HepG2 (cell line): Measurements from ENCODE around the gene CGB5. TPM values are rescaled to one million over a fixed set of nuclear protein-coding genes. Genes with fewer than 3 reads are reported as not detected.

Experiments
- ATAC-seq: fragments of 200-7000 bp; cut with Tn5 transposase; 3 replicates; pipeline ENCODE4 v1.9.1; 2020; ENCODE audit warnings: mild to moderate bottlenecking, moderate library complexity
- BruUV-seq: library from RNA; stranded (reverse); fragments of 400-500 nt; replicated peaks from 2 replicates; lab custom pipeline; 2021; lab: Mats Ljungman, UMichigan
- CTCF ChIA-PET: fragments of 300-600 bp; formaldehyde crosslinking; extraction: SDS; loops from one replicate; lab custom pipeline; 2021; ENCODE audit warnings: low total read pairs, inconsistent platforms, low intra/inter-chr PET ratio; lab: Yijun Ruan, JAX
- POLR2A ChIA-PET: fragments of 350-600 bp; sonication (Branson Sonifier 250); formaldehyde crosslinking; loops from one replicate; lab custom pipeline; 2020; ENCODE audit warnings: antibody characterized with exemption, inconsistent platforms; lab: Yijun Ruan, JAX
- DNase-seq: peaks from one replicate; pipeline ENCODE4 v3.0.0-alpha.2; 2015; ENCODE audit warnings: low spot score
- FAIRE-seq: peaks from 3 replicates; lab custom pipeline; 2011; peaks lifted over from hg19 to GRCh38; lab: Jason Lieb, UNC
- H2AFZ ChIP-seq: one replicate; pipeline ENCODE4 v1.6.1; 2011; ENCODE audit warnings: low read length, inconsistent platforms
- H3K27ac ChIP-seq: fragments of 300-600 bp; 3 replicates; pipeline ENCODE4 v1.8.0; 2011; ENCODE audit warnings: mixed run types, mild to moderate bottlenecking, mixed read lengths, low read length, inconsistent platforms; ENCODE audit not compliant: insufficient read depth; ENCODE audit errors: extremely low read length
- H3K27me3 ChIP-seq, 2 experiments: fragments of 200-600 bp in 1 of 2; 2 replicates in 1 of 2; 3 replicates in 1 of 2; pipeline versions ENCODE4 v1.6.0 to v1.8.0; 2011; ENCODE audit warnings: low read length in 2 of 2, mild to moderate bottlenecking in 2 of 2, moderate library complexity in 2 of 2, inconsistent platforms in 1 of 2; ENCODE audit not compliant: insufficient read depth in 2 of 2, control insufficient read depth in 1 of 2
- H3K36me3 ChIP-seq, 2 experiments: fragments of 200-600 bp in 1 of 2; replicated peaks in 1 of 2; 2 replicates in 1 of 2; 3 replicates in 1 of 2; pipeline versions ENCODE4 v1.5.1 to v1.8.0; 2011; ENCODE audit warnings: low read length in 2 of 2, inconsistent platforms in 1 of 2; ENCODE audit not compliant: insufficient read depth in 2 of 2, control insufficient read depth in 1 of 2
- H3K4me1 ChIP-seq: 2 replicates; pipeline ENCODE4 v1.5.1; 2012; ENCODE audit warnings: low read length, inconsistent platforms; ENCODE audit not compliant: insufficient read depth
- H3K4me2 ChIP-seq: 2 replicates; pipeline ENCODE4 v1.6.0; 2011; ENCODE audit warnings: low read depth, low read length, inconsistent platforms
- H3K4me3 ChIP-seq, 3 experiments: fragments of 200-600 bp in 1 of 3; sonication (generic), shearing (Covaris generic) in 1 of 3; replicated peaks in 1 of 3; 2 replicates each; pipeline ENCODE4 v1.5.1; 2011 to 2016; ENCODE audit warnings: low read length in 3 of 3, inconsistent platforms in 2 of 3, low read depth in 2 of 3, mild to moderate bottlenecking in 2 of 3, control low read depth in 1 of 3, mixed read lengths in 1 of 3; ENCODE audit not compliant: insufficient read depth in 1 of 3
- H3K79me2 ChIP-seq: one replicate; pipeline ENCODE4 v1.6.1; 2011; ENCODE audit warnings: low read length, inconsistent platforms; ENCODE audit not compliant: insufficient read depth
- H3K9ac ChIP-seq: 2 replicates; pipeline ENCODE4 v1.6.0; 2011; ENCODE audit warnings: mild to moderate bottlenecking, low read depth, low read length, inconsistent platforms; ENCODE audit not compliant: insufficient read depth
- H3K9me3 ChIP-seq: 2 replicates; pipeline ENCODE4 v1.5.1; 2012; ENCODE audit warnings: mild to moderate bottlenecking, low read length
- H4K20me1 ChIP-seq: 2 replicates; pipeline ENCODE4 v1.6.0; 2011; ENCODE audit warnings: inconsistent platforms, mild to moderate bottlenecking, low read length, moderate library complexity; ENCODE audit not compliant: insufficient read depth
- ARHGAP35 ChIP-seq: sonication (generic); formaldehyde crosslinking; IDR thresholded peaks from 2 replicates; pipeline ENCODE4 v1.9.0; 2022; ENCODE audit warnings: mild to moderate bottlenecking, inconsistent platforms, moderate library complexity, missing genetic modification reagents, borderline replicate concordance
- ARNT2 ChIP-seq: sonication (generic); formaldehyde crosslinking; IDR thresholded peaks from 2 replicates; pipeline ENCODE4 v1.8.0; 2022; ENCODE audit warnings: mild to moderate bottlenecking, low read depth, missing genetic modification reagents, moderate library complexity
- EP300 ChIP-seq, 3 experiments: sonication (generic) in 1 of 3; formaldehyde crosslinking in 1 of 3; IDR thresholded peaks; 2 replicates each; pipeline versions ENCODE4 v1.5.1 to v1.6.1; 2011 to 2020; ENCODE audit warnings: low read depth in 2 of 3, low read length in 2 of 3, borderline replicate concordance in 1 of 3, improper control_type of control experiment in 1 of 3, mild to moderate bottlenecking in 1 of 3, missing genetic modification reagents in 1 of 3, moderate library complexity in 1 of 3
- KLF16 ChIP-seq, 2 experiments: sonication (generic) in 1 of 2; formaldehyde crosslinking in 1 of 2; IDR thresholded peaks; 2 replicates each; pipeline versions ENCODE4 v1.6.1 to v1.8.0; 2016 to 2023; ENCODE audit warnings: missing genetic modification reagents in 2 of 2, missing compliant biosample characterization in 1 of 2
- KLF6 ChIP-seq: IDR thresholded peaks from 2 replicates; pipeline ENCODE4 v1.8.0; 2016; ENCODE audit warnings: missing biosample characterization, missing genetic modification reagents
- NR2F1 ChIP-seq, 2 experiments: fragments of 450-650 bp in 1 of 2; formaldehyde crosslinking in 1 of 2; IDR thresholded peaks; 2 replicates each; pipeline versions ENCODE4 v1.5.0 to v1.6.1; 2016 to 2020; ENCODE audit warnings: mild to moderate bottlenecking in 1 of 2, missing compliant biosample characterization in 1 of 2, missing genetic modification reagents in 1 of 2, moderate library complexity in 1 of 2
- PCBP1 ChIP-seq: fragments of 200-400 bp; formaldehyde crosslinking; IDR thresholded peaks from 2 replicates; pipeline ENCODE4 v1.6.1; 2017; ENCODE audit warnings: mild to moderate bottlenecking, low read depth, low read length, borderline replicate concordance
- RBM22 ChIP-seq: fragments of 200-400 bp; formaldehyde crosslinking; optimal IDR thresholded peaks from 2 replicates; pipeline ENCODE3; 2017; ENCODE audit warnings: mild to moderate bottlenecking, low read length, moderate library complexity
- STAG1 ChIP-seq: sonication (generic); formaldehyde crosslinking; IDR thresholded peaks from 2 replicates; pipeline ENCODE4 v1.4.0; 2020; ENCODE audit warnings: missing genetic modification reagents
- ZFAT ChIP-seq: sonication (generic); formaldehyde crosslinking; conservative IDR thresholded peaks from 2 replicates; pipeline ENCODE4 v1.8.1; 2023; ENCODE audit warnings: missing genetic modification reagents, inconsistent platforms
- ZNF160 ChIP-seq: sonication (generic); formaldehyde crosslinking; IDR thresholded peaks from 2 replicates; pipeline ENCODE4 v1.8.0; 2022; ENCODE audit warnings: mild to moderate bottlenecking, inconsistent platforms, missing genetic modification reagents
- ZNF282 ChIP-seq: fragments of 450-650 bp; IDR thresholded peaks from 2 replicates; pipeline ENCODE4 v1.6.1; 2018; ENCODE audit not compliant: partially characterized antibody
- WGBS: methylation state at CpG from one replicate; pipeline ENCODE4 v1.1.6; 2017; ENCODE audit warnings: low lambda C conversion rate; 5-methylcytosine and 5-hydroxymethylcytosine counted together
- in situ Hi-C: cut with HindIII; loops from 2 replicates; pipeline ENCODE4 v1.10.0; 2017; ENCODE audit warnings: low pct_unique_long_range_greater_than_20kb; ENCODE audit not compliant: extremely low pct_ligation_motif_present
- intact Hi-C: fragments of 100-400 bp; cut with micrococcal nuclease; formaldehyde crosslinking; loops from one replicate; pipeline ENCODE4 v1.10.0; 2022; ENCODE audit not compliant: unreplicated experiment
- polyA plus RNA-seq, 8 experiments: library from polyadenylated mRNA; depleted of rRNA in 3 of 8; stranded (reverse) in 7 of 8; unstranded in 1 of 8; fragments of >200 nt; fragmentation: Illumina TruSeq in 4 of 8; extraction: Trizol in 4 of 8; gene quantifications; 2 replicates each; pipeline versions ENCODE4 v1.2.1 to v1.2.3, GENCODE V29; 2011 to 2016; ENCODE audit warnings: low read depth in 4 of 8, missing spikeins in 1 of 8, mixed read lengths in 1 of 8; ENCODE audit not compliant: insufficient read depth in 1 of 8
- total RNA-seq, 5 experiments: library from RNA; depleted of rRNA; stranded (reverse); fragments of >200 nt; fragmentation: Illumina TruSeq; extraction: Trizol; gene quantifications; 2 replicates each; pipeline ENCODE4 v1.2.3, GENCODE V29; 2016; ENCODE audit warnings: low read depth in 1 of 5
- TF ChIP-seq, protein P1 (sequence below): sonication (generic); formaldehyde crosslinking; IDR thresholded peaks from 2 replicates; pipeline ENCODE4 v1.8.0; 2022; ENCODE audit warnings: mild to moderate bottlenecking, missing genetic modification reagents
- TF ChIP-seq, protein P2 (sequence below): sonication (generic); formaldehyde crosslinking; IDR thresholded peaks from 2 replicates; pipeline ENCODE4 v1.9.0; 2021; ENCODE audit warnings: missing genetic modification reagents, borderline replicate concordance
- TF ChIP-seq, protein P3 (sequence below): sonication (generic); formaldehyde crosslinking; IDR thresholded peaks from 2 replicates; pipeline ENCODE4 v1.5.0; 2020; ENCODE audit warnings: mild to moderate bottlenecking, low read depth, missing genetic modification reagents, borderline replicate concordance
- TF ChIP-seq, protein P4 (sequence below): sonication (generic); formaldehyde crosslinking; IDR thresholded peaks from 2 replicates; pipeline ENCODE4 v1.4.0; 2020; ENCODE audit warnings: mild to moderate bottlenecking, missing genetic modification reagents

CGB5 gene
- total and polyA plus RNA-seq, 2 of the 13 experiments (the other 11 are each of a cell fraction or from before 2014, with no cell fraction given): not detected

DNA sequence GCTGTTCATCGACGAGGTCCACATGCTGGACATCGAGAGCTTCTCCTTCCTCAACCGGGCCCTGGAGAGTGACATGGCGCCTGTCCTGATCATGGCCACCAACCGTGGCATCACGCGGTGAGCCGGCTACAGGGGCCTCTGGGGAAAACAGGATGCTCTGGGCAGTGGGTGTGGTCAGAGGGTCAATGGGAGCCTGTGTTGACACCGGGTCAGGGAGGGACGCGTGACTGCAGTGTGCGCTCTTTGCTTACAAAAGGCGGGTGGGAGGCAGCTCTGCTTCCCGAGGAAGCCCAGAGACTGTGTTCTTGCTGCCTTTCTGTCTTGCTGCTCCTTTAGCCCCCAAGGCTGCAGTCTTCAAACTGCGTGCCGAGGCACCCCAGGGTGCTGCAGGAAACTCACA is 32.5 kb upstream of the CGB5 start:
- Histone ChIP-seq H2AFZ (no peak overlapping the region), H3K27ac (no peak overlapping the region), H3K4me2 (no peak overlapping the region), H3K36me3 (peaks cover 18 to 64% of the 10 kb centered on the region in 2 experiments; a peak in 4 of 5 replicates), H3K9me3 (no peaks in the 10 kb centered on the region), H3K27me3 (no peaks in the 10 kb centered on the region), H3K4me1 (no peaks in the 10 kb centered on the region), H4K20me1 (no peaks in the 10 kb centered on the region), H3K4me3 (no peak overlapping the region), H3K9ac (no peak overlapping the region), H3K79me2 (no peaks in the 10 kb centered on the region)
- POLR2A ChIA-PET: no interaction called here
- intact Hi-C loops: no loop called here
- TF ChIP-seq RBM22: no peak
- TF ChIP-seq, protein P1, sequence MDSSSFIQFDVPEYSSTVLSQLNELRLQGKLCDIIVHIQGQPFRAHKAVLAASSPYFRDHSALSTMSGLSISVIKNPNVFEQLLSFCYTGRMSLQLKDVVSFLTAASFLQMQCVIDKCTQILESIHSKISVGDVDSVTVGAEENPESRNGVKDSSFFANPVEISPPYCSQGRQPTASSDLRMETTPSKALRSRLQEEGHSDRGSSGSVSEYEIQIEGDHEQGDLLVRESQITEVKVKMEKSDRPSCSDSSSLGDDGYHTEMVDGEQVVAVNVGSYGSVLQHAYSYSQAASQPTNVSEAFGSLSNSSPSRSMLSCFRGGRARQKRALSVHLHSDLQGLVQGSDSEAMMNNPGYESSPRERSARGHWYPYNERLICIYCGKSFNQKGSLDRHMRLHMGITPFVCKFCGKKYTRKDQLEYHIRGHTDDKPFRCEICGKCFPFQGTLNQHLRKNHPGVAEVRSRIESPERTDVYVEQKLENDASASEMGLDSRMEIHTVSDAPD (CRISPR knock-in tag): no peak
- TF ChIP-seq ZNF282: no peak
- TF ChIP-seq, protein P2, sequence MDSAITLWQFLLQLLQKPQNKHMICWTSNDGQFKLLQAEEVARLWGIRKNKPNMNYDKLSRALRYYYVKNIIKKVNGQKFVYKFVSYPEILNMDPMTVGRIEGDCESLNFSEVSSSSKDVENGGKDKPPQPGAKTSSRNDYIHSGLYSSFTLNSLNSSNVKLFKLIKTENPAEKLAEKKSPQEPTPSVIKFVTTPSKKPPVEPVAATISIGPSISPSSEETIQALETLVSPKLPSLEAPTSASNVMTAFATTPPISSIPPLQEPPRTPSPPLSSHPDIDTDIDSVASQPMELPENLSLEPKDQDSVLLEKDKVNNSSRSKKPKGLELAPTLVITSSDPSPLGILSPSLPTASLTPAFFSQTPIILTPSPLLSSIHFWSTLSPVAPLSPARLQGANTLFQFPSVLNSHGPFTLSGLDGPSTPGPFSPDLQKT (CRISPR knock-in tag): no peak
- TF ChIP-seq KLF16 (CRISPR knock-in tag; IDR thresholded peaks at IDR 0.05): no peak
- no peak for TF ChIP-seq ZFAT (CRISPR knock-in tag)
- TF ChIP-seq, protein P3, sequence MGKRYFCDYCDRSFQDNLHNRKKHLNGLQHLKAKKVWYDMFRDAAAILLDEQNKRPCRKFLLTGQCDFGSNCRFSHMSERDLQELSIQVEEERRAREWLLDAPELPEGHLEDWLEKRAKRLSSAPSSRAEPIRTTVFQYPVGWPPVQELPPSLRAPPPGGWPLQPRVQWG (CRISPR knock-in tag): no peak
- TF ChIP-seq PCBP1: no peak
- no peak for TF ChIP-seq KLF6 (CRISPR knock-in tag)
- no peak for TF ChIP-seq ARHGAP35 (CRISPR knock-in tag)
- TF ChIP-seq ZNF160 (CRISPR knock-in tag): no peak
- TF ChIP-seq STAG1 (CRISPR knock-in tag): no peak
- no peak for TF ChIP-seq EP300 (IDR thresholded peaks at IDR 0.05; ENCODE audit: low read depth in 2 of 2, low read length in 2 of 2)
- no peak for TF ChIP-seq EP300 (CRISPR knock-in tag; IDR thresholded peaks at IDR 0.05; ENCODE audit: borderline replicate concordance)
- no peak for TF ChIP-seq NR2F1 (CRISPR knock-in tag; IDR thresholded peaks at IDR 0.05)
- TF ChIP-seq, protein P4, sequence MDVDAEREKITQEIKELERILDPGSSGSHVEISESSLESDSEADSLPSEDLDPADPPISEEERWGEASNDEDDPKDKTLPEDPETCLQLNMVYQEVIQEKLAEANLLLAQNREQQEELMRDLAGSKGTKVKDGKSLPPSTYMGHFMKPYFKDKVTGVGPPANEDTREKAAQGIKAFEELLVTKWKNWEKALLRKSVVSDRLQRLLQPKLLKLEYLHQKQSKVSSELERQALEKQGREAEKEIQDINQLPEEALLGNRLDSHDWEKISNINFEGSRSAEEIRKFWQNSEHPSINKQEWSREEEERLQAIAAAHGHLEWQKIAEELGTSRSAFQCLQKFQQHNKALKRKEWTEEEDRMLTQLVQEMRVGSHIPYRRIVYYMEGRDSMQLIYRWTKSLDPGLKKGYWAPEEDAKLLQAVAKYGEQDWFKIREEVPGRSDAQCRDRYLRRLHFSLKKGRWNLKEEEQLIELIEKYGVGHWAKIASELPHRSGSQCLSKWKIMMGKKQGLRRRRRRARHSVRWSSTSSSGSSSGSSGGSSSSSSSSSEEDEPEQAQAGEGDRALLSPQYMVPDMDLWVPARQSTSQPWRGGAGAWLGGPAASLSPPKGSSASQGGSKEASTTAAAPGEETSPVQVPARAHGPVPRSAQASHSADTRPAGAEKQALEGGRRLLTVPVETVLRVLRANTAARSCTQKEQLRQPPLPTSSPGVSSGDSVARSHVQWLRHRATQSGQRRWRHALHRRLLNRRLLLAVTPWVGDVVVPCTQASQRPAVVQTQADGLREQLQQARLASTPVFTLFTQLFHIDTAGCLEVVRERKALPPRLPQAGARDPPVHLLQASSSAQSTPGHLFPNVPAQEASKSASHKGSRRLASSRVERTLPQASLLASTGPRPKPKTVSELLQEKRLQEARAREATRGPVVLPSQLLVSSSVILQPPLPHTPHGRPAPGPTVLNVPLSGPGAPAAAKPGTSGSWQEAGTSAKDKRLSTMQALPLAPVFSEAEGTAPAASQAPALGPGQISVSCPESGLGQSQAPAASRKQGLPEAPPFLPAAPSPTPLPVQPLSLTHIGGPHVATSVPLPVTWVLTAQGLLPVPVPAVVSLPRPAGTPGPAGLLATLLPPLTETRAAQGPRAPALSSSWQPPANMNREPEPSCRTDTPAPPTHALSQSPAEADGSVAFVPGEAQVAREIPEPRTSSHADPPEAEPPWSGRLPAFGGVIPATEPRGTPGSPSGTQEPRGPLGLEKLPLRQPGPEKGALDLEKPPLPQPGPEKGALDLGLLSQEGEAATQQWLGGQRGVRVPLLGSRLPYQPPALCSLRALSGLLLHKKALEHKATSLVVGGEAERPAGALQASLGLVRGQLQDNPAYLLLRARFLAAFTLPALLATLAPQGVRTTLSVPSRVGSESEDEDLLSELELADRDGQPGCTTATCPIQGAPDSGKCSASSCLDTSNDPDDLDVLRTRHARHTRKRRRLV (CRISPR knock-in tag): no peak
- no peak for TF ChIP-seq ARNT2 (CRISPR knock-in tag)
- no peak for DNase-seq
- no peak for FAIRE-seq
- no peak for ATAC-seq
- BruUV-seq: no TSS peak
- in situ Hi-C loops: no loop called here
- CTCF ChIA-PET: no interaction called here
- WGBS: 88% methylated on average over 14 of the region's 17 CpGs
